SK-N-SH (cell line): Measurements from ENCODE around the gene SH3BP4.

Experiments used
- FOXM1 ChIP-seq: IDR thresholded peaks from 2 replicates; pipeline ENCODE4 v1.4.0; 2012; ENCODE audit warnings: low read depth, mild to moderate bottlenecking
- MEF2A ChIP-seq: IDR thresholded peaks from 2 replicates; pipeline ENCODE4 v1.4.0; 2012; ENCODE audit warnings: low read depth, borderline replicate concordance
- RFX5 ChIP-seq: IDR thresholded peaks from 2 replicates; pipeline ENCODE4 v1.6.1; 2012; ENCODE audit warnings: mild to moderate bottlenecking, improper control_type of control experiment, low read length
- TAF1 ChIP-seq: IDR thresholded peaks from 2 replicates; pipeline ENCODE4 v1.6.1; 2012; ENCODE audit warnings: low read depth, mild to moderate bottlenecking, low read length, moderate library complexity, borderline replicate concordance
- TF ChIP-seq, protein P1 (sequence below): fragments of 200-600 bp; sonication (generic); IDR thresholded peaks from 2 replicates; pipeline ENCODE4 v1.6.1; 2017; ENCODE audit warnings: antibody characterized with exemption, mild to moderate bottlenecking, moderate library complexity
- TF ChIP-seq, protein P2 (sequence below): IDR thresholded peaks from 2 replicates; pipeline ENCODE4 v1.4.0; 2012; ENCODE audit warnings: low read depth

DNA sequence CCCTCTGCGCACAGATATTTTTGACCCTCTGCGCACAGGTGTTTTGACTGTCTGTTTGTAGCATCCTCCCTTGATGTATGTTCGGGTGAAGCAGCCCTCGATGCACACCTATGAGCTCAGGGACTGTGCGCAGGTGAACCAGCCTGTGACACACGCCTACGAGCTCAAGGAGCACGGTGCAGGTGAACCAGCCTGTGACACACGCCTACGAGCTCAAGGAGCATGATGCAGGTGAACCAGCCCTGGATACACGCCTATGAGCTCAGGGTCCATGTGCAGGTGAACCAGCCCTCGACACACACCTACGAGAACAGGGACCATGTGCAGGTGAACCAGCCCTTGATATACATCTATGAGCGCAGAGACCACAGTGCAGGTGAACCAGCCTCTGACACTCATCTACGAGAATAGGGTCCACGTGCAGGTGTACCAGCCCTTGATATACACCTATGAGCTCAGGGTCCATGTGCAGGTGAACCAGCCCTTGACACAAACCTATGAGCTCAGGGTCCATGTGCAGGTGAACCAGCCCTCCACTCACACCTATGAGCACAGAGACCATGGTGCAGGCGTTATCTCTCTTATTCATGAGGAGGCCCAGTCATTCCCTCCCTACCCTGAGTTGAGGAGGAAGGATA lies 33.9 kb downstream of the SH3BP4 start:
- TF ChIP-seq, protein P1, sequence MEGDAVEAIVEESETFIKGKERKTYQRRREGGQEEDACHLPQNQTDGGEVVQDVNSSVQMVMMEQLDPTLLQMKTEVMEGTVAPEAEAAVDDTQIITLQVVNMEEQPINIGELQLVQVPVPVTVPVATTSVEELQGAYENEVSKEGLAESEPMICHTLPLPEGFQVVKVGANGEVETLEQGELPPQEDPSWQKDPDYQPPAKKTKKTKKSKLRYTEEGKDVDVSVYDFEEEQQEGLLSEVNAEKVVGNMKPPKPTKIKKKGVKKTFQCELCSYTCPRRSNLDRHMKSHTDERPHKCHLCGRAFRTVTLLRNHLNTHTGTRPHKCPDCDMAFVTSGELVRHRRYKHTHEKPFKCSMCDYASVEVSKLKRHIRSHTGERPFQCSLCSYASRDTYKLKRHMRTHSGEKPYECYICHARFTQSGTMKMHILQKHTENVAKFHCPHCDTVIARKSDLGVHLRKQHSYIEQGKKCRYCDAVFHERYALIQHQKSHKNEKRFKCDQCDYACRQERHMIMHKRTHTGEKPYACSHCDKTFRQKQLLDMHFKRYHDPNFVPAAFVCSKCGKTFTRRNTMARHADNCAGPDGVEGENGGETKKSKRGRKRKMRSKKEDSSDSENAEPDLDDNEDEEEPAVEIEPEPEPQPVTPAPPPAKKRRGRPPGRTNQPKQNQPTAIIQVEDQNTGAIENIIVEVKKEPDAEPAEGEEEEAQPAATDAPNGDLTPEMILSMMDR, result no peak
- TF ChIP-seq MEF2A (no peak), TAF1 (no peak), RFX5 (no peak), FOXM1 (no peak)
- TF ChIP-seq, protein P2, sequence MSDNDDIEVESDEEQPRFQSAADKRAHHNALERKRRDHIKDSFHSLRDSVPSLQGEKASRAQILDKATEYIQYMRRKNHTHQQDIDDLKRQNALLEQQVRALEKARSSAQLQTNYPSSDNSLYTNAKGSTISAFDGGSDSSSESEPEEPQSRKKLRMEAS, result no peak
